T follicular helper cell (primary cell): ENCODE measurements around the gene THOC3.
"Not testable (repeated sequence)": the region's sequence is repeated elsewhere in the genome, so short reads cannot be mapped to it uniquely, and the experiment has no call there.

ENCODE experiments used
- DNase-seq: peaks from one replicate; pipeline ENCODE4 v3.0.0-alpha.2; 2020; ENCODE audit warnings: low read depth

Gene THOC3

DNA sequence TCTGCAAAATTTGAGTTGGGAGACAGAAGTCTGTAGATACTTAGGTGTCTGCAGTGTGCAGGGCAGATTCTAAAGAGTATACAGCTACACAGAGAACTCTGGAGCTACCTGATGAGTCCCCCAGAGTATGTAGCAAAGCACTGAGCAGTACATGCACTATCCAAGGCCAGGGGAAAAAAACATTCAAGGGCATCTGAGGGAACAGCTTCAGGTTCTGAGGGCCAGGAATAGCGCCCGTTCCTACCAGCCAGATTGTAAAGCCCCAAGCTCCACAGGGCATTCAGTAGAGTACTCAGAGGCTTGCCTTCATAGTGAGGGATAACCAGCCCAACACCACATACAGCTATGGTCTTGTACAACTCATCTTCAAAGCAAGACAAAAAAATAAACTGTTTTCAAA lies 27.5 kb downstream of the THOC3 start:
- DNase-seq, result not testable (repeated sequence)

DNA sequence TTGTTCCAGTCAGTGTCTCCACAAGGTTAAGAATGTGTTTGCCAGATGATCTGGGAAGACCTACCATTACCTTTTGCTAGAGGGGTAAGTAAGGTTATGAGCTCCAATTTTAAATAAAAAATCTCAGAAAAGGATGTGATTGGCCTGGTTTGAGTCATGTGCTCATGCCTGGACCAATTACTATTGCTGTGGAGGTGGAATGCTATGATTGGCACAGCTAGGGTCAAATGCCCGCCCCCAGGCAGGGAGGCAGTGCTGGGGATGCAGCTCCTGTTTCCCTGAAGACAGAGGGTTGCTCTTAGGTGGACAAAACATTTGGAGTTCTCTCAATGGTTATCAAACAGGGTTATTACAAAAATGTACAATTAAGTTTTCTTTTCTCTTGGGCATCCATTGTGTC lies 29.6 kb downstream of the THOC3 start:
- not testable (repeated sequence) for DNase-seq

DNA sequence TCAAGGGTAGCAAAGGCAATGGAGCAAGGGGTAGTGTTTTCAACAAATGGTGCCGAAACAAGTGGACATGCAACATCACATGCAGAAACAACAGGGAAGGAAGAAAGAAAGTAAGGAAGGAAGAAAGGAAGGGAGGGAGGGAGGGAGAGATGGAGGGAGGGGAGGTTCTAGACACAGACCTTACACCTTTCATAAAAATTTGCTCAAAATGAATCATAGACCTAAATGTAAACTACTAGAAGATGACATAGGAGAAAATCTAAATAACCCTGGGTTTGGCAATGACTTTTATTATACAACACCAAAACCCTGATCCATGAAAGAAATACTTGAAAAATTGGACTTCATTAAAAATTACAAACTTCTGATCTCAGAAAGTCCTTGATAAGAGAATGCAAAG lies 39.4 kb downstream of the THOC3 start:
- DNase-seq, result not testable (repeated sequence)

DNA sequence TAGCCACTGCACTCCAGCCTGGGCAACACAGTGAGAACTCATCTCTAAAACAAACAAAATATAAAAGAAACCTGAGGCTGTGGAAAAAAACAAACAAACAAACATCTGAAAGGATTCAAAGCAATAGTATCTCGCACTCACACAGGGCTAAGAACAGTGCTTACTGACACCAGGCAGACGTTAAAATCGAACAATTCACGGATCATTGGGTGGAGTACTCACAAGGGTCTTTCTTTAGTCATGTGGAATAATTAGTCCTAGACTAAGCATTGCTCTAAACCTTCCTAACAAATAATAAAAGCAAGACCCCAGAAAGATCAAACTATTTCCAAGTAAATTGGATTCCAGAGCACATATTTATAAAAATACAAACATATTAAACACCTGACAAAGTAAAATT lies 43.0 kb downstream of the THOC3 start:
- not testable (repeated sequence) for DNase-seq

DNA sequence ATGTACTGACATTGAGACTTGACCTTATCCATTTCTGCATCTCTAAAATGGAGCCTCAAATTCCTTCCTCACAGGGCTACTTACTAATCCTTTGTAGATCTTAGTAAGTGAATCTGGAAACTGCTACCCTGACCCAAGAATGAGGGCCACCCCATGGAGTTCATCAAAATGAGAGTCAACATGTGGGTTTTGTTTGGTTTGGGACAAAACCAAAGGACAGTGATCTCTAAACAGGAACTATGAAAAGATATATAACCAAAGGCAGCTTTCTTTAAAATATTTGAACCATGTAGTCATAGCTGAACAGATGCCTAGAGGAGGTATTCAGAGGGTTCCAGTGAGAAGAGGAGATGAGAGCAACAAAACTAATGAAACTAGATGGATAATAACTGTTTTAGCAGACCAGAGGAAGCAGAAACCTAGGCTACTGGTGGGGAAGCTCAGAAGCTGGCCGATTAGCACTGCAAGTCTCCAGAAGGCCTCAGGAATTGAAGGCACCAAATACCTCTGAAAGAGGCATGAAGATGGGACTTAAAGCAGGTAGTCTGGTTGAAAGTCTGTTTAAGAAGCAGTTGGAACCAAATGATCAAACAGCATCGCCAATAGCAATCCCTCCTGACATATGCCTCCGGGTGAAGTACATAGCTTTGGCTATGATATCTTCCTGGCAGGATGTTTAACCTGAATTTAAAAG lies 45.8 kb downstream of the THOC3 start:
- DNase-seq, result no peak

DNA sequence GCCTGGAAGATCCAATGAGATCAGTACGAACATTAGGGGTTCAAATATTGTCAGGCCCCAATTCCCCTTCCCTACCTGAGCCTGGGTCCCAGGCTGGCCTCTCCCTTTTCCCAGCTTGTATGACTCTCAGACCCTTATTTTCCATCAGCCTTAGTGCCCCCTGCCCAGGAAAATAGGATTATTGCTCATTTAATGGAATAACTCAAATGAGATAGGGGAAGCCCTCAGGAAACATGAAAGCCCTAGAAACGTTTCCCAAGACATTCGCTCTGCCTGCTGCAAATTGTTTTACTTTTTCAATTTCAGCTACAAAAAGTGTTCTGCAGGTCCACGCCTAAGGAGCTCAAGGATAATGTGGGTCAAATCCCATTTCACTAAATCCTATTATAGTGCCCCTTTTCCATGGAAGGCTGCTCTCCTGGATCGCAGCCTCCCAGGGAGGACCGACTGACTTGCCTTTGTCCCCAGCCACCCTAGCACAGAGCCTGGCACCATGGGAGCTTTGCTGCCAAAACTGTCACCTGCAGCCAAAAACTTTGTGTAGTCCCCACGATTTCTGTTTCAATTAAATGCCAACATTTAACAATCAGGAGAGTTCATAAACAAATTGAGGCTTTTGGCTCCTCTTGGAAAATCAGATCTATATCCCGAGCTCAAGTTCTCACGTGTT lies 46.9 kb downstream of the THOC3 start:
- no peak for DNase-seq

DNA sequence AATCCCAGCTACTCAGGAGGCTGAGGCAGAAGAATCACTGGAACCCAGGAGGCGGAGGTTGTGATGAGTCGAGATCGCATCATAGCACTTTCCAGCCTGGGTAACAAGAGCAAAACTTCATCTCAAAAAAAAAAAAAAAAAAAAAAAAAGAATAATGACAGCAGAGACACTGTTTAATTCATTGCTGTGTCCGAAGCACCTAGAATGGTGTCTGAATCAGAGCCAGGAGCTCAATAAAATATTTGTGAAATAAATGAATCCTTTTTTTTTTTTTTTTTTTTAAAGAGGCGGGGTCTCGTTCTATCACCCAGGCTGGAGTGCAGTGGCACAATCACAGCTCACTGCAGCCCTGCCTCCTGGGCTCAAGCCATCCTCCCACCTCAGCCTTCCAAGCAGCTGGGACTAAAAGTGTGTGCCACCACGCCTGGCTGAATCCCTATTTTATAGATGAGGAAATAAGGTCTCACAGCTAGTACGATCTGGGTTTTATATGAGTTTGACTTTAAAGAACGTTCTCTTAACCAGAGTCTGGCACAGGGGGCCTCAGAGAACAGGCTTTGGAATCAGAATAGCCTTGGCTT lies 47.8 kb downstream of the THOC3 start:
- DNase-seq, result no peak

DNA sequence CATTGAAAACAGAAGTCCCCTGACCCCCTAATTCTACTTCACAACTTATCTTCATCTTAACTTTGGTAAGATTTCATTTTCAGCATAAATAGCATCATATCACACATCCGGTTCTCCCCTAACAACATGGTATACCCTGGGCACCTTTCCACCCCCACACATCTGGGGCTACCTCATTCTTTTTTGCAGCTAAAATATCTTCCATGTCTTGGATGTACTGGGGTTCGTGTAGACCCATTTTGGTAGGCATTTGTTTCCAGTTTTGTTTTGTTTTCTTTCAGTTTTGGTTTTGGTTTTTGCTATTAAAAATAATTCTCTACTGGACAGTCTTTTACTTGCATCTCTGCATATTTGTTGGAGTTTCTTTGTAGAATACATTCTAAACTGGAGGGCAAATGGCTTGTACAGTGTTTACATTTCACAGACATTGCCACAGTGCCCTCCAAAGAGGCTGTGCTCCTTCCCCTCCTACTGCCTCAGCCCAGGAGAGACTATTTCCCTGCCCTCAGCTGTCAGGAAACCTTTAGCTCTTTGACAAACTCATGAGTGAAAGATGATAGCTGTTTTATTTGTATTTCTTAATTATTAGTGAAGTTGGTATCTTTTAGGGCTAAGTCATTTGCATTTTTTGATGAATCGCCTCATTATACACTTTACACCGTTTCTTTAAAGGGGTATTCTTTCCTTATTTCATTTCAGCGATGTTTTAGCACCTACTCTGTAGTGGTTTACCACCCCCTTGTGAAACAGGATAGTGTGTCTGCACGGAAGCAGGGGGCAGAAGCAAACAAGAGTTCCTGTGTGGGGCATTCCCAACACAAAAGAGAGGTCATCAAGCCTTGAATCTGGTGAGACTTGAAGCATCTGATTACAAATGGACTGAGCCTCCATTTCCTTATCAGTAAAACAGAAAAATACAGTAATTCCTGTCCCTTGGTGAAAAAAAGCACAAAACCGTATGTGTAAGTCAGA lies 52.8 kb downstream of the THOC3 start:
- DNase-seq, result not testable (repeated sequence)

DNA sequence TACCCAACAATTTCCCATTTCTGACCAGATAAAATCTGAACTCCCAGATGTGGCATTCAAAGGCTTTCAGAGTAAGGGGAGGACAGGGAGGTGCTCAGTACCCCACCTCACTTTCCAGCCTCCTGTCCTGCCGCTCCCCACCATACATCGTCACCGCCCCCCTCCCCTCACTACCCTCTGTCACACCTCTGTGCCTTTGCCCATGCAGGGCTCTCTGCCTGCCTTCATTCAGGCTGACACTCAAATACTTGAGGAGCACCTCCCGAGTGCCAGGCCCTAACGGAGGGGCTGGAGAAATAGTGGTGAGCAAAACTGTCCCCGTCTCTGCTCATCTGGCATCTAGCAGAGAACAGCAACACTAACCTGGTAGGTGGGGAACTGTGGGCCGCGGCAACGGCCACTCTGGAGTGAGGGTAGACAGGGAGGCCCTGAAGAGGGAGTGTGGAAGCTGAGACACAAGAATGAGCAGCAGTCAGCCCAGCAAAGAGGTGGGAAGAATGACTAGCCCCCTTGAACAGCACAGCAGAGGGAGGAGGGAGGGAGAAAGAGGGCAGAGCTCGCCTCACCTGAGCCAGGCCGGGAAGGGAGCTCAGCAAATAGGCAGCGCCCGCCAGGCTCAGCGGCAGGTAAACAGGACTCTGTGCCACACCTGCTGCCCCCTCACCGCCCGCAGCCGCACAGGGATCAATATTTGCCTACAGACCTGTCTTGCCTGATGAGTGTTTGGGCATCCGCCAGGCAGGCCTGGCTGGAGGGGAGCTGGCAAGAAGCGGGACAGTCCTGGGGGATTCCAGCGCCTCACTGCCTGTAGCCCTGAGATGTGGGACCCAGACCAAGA lies 54.1 kb downstream of the THOC3 start:
- DNase-seq, result not testable (repeated sequence)

DNA sequence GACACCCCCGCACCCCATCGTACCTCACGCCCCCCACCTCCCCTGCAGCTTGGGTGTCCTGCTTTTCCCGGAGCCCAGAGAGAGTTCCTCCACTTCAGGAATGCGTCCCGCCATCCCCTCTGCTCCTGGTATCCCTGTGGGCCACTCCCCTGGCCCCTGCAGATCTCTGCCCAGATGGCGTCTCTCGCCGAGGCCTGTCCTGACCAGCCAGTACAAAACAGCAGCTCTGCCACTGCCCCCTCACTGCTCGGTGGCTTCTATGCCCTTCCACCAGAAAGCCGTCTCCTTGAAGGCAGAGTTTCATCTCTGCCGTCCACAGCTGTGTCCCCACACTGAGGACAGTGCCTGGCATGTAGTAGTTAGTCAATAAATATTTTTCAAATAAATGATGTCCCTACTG lies 58.0 kb downstream of the THOC3 start:
- DNase-seq, result not testable (repeated sequence)
